Measurements from ENCODE around the gene VPS13D. TPM values are rescaled to one million over a fixed set of nuclear protein-coding genes. Genes with fewer than 3 reads are reported as not detected.

The VPS13D gene
- total RNA-seq, 1 experiment from 2014 or later = 29.0 TPM

DNA sequence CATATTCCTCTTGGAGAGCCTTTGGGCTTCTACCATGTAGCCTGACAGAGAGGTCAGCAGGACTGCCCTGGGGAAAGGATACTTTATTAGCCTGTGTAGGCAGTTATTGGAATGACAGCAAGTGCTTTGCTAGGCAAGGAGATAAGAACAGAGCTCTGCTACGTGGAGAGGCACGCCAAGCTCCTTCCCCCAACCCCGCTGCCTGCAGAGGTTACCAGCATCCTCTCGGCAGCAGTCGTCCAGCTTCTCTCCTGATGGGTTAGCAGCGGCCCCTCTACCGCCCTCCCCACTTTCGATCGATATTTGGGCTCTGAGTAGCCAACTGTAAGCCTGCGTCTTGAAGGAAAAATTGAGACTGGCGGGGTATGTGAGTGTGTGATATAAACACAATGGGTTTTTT lies 265.9 kb downstream of the VPS13D start:
- DNase-seq (ENCODE audit: low spot score) = no peak
- peaks cover 7% of the 10 kb centered on the region for H3K4me1 Mint-ChIP-seq
- no peak for TF ChIP-seq ZNF263 (CRISPR knock-in tag; IDR thresholded peaks at IDR 0.05; ENCODE audit: low read depth)
- TF ChIP-seq, protein P1, sequence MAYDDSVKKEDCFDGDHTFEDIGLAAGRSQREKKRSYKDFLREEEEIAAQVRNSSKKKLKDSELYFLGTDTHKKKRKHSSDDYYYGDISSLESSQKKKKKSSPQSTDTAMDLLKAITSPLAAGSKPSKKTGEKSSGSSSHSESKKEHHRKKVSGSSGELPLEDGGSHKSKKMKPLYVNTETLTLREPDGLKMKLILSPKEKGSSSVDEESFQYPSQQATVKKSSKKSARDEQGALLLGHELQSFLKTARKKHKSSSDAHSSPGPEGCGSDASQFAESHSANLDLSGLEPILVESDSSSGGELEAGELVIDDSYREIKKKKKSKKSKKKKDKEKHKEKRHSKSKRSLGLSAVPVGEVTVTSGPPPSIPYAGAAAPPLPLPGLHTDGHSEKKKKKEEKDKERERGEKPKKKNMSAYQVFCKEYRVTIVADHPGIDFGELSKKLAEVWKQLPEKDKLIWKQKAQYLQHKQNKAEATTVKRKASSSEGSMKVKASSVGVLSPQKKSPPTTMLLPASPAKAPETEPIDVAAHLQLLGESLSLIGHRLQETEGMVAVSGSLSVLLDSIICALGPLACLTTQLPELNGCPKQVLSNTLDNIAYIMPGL (CRISPR knock-in tag; IDR thresholded peaks at IDR 0.05) = no peak
- 0 out of 2 replicates have a peak overlapping the region, but pooled peaks have one; percentile 45 for H3K27ac Mint-ChIP-seq
- H3K9me3 Mint-ChIP-seq = peaks cover 16% of the 10 kb centered on the region
- no peak overlapping the region for H3K4me3 Mint-ChIP-seq
- POLR2A ChIA-PET = no interaction called here
- CTCF ChIA-PET = no interaction called here
- 0 out of 2 replicates have a peak, but pooled peaks cover 2% of the 10 kb centered on the region for H3K27me3 Mint-ChIP-seq (ENCODE audit: low read depth)
- H3K36me3 Mint-ChIP-seq = peaks cover 16% of the 10 kb centered on the region
- no peak for ATAC-seq

DNA sequence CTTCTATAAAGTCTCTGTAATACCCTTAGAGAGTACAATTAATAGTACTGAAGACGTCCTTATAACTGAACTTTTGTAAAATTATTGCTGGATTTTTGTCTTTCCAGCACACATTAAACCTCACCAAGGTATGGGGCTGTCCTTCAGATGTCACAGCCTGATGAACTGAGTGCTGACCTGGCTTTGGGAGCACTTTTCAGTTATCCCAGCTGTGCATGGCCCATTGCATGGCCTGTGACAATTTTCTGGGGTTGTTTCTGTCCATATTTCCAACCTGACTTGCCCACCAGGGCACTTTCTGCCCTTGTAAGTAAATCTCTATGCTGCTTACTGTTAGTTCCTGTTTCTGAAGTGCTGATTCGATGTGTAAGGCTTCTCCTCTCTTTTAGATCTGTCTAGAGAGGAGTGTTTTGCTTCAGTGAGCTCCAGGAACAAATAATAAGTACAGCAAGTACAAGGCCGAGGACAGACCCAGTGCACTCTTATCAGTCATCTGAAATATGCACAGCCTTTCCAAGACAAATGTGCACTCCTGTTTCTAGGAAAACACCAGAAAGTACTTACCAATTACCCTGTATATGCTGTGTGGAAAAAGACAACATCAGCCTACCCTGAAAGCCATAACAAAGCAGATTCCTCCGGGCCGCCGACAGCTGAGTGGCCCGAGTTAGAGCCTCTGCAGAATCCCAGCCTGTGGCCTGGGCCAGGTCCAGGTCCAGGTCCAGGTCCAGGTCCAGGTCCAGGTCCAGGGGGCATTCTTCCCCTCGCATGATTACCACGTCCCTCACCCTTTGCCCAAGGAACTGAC lies 266.5 kb downstream of the VPS13D start:
- peaks cover 10% of the 10 kb centered on the region for H3K36me3 Mint-ChIP-seq
- ATAC-seq = no peak
- TF ChIP-seq RORB (CRISPR knock-in tag; IDR thresholded peaks at IDR 0.05) (no peak), GABPB1 (CRISPR knock-in tag; IDR thresholded peaks at IDR 0.05) (no peak), CBFB (CRISPR knock-in tag; IDR thresholded peaks at IDR 0.05; ENCODE audit: low read depth) (no peak), HMGA2 (CRISPR knock-in tag; IDR thresholded peaks at IDR 0.05) (no peak)
- TF ChIP-seq, protein P2, sequence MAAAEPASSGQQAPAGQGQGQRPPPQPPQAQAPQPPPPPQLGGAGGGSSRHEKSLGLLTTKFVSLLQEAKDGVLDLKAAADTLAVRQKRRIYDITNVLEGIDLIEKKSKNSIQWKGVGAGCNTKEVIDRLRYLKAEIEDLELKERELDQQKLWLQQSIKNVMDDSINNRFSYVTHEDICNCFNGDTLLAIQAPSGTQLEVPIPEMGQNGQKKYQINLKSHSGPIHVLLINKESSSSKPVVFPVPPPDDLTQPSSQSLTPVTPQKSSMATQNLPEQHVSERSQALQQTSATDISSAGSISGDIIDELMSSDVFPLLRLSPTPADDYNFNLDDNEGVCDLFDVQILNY (CRISPR knock-in tag; IDR thresholded peaks at IDR 0.05) = no peak
- TF ChIP-seq, protein P3, sequence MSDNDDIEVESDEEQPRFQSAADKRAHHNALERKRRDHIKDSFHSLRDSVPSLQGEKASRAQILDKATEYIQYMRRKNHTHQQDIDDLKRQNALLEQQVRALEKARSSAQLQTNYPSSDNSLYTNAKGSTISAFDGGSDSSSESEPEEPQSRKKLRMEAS (CRISPR knock-in tag; IDR thresholded peaks at IDR 0.05) = no peak
- TF ChIP-seq, protein P4, sequence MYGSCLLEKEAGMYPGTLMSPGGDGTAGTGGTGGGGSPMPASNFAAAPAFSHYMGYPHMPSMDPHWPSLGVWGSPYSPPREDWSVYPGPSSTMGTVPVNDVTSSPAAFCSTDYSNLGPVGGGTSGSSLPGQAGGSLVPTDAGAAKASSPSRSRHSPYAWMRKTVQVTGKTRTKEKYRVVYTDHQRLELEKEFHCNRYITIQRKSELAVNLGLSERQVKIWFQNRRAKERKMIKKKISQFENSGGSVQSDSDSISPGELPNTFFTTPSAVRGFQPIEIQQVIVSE (CRISPR knock-in tag; IDR thresholded peaks at IDR 0.05; ENCODE audit: borderline replicate concordance) = no peak

DNA sequence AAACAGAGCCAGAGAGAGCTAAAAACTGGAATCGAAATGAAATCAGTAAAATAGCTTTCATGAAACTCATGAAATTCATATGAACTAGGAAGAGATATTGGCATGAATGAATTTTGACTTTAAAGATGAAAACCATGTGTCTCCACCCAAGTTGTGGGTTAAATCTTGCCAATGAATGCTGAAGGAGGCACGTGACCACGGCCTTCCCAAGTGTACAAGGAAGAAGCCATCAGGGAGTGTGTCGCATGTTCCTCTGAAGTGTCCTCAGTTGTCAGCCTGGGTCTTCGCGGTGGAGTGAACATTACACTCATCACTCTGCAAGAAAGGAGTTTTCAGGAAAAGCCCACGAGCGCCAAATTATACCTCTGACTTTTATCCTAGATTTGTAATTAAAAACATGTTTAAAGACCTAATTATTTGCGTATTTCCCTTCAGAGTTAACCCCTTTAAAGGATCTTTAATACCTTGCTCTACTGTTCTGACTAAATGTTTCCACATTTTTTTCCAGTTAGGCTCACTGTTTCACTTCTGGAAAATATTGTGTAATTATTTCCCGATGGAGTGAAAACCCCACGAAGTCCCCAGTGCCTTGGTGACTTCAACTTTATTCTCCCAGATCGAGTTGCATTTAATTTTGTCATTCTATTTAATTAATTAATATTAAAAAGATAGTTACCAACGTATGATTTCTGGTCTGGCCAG lies 269.9 kb downstream of the VPS13D start:
- H3K27me3 Mint-ChIP-seq (ENCODE audit: low read depth) = no peaks in the 10 kb centered on the region
- POLR2A ChIA-PET = no interaction called here
- H3K27ac Mint-ChIP-seq = no peak overlapping the region
- TF ChIP-seq ZNF416 (CRISPR knock-in tag; IDR thresholded peaks at IDR 0.05) (no peak), MYBL2 (CRISPR knock-in tag; IDR thresholded peaks at IDR 0.05) (no peak), OVOL2 (CRISPR knock-in tag; IDR thresholded peaks at IDR 0.05; ENCODE audit: borderline replicate concordance) (no peak), GABPB1 (CRISPR knock-in tag; IDR thresholded peaks at IDR 0.05) (no peak), SOX15 (CRISPR knock-in tag; IDR thresholded peaks at IDR 0.05) (no peak), ETV6 (CRISPR knock-in tag; IDR thresholded peaks at IDR 0.05) (no peak)
- TF ChIP-seq, protein P5, sequence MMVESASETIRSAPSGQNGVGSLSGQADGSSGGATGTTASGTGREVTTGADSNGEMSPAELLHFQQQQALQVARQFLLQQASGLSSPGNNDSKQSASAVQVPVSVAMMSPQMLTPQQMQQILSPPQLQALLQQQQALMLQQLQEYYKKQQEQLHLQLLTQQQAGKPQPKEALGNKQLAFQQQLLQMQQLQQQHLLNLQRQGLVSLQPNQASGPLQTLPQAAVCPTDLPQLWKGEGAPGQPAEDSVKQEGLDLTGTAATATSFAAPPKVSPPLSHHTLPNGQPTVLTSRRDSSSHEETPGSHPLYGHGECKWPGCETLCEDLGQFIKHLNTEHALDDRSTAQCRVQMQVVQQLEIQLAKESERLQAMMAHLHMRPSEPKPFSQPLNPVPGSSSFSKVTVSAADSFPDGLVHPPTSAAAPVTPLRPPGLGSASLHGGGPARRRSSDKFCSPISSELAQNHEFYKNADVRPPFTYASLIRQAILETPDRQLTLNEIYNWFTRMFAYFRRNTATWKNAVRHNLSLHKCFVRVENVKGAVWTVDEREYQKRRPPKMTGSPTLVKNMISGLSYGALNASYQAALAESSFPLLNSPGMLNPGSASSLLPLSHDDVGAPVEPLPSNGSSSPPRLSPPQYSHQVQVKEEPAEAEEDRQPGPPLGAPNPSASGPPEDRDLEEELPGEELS (CRISPR knock-in tag; IDR thresholded peaks at IDR 0.05) = no peak
- no peak for ATAC-seq
- peaks cover 7% of the 10 kb centered on the region for H3K4me1 Mint-ChIP-seq
- CTCF ChIA-PET = interaction anchor here (0.5 kb wide), 1 partner anchor 245 kb away, joined by 3 read pairs; no protein-coding TSS in a partner anchor
- no peak for DNase-seq (ENCODE audit: low spot score)
- 0 out of 2 replicates have a peak, but pooled peaks cover 3% of the 10 kb centered on the region for H3K36me3 Mint-ChIP-seq
- H3K9me3 Mint-ChIP-seq = no peaks in the 10 kb centered on the region
- H3K4me3 Mint-ChIP-seq = no peak overlapping the region

More for the DNA sequence above, 266.5 kb downstream of the VPS13D start:
- DNase-seq (ENCODE audit: low spot score) = no peak
- ChIA-PET POLR2A (no interaction called here), CTCF (no interaction called here)
- Mint-ChIP-seq H3K27ac (no peak overlapping the region), H3K4me3 (no peak overlapping the region), H3K27me3 (ENCODE audit: low read depth) (0 out of 2 replicates have a peak, but pooled peaks cover 2% of the 10 kb centered on the region), H3K9me3 (peaks cover 10% of the 10 kb centered on the region), H3K4me1 (peaks cover 7% of the 10 kb centered on the region)

All from WTC11 (cell line).